HUES6 (cell line): ENCODE measurements around the gene EFNA5.

Source experiments
- H3K27ac ChIP-seq: 2 replicates; pipeline ENCODE4 v1.7.0; 2013; ENCODE audit warnings: low read depth, mild to moderate bottlenecking, low read length, inconsistent platforms
- H3K27me3 ChIP-seq: 2 replicates; pipeline ENCODE4 v1.6.1; 2013; ENCODE audit warnings: low read length; ENCODE audit not compliant: control insufficient read depth, insufficient read depth
- H3K36me3 ChIP-seq: 2 replicates; pipeline ENCODE4 v1.6.1; 2013; ENCODE audit warnings: low read length; ENCODE audit not compliant: control insufficient read depth, insufficient read depth
- H3K4me1 ChIP-seq: 2 replicates; pipeline ENCODE4 v1.6.1; 2013; ENCODE audit warnings: low read length; ENCODE audit not compliant: control insufficient read depth, insufficient read depth
- H3K4me3 ChIP-seq: 2 replicates; pipeline ENCODE4 v1.5.1; 2013; ENCODE audit warnings: low read depth, low read length
- H3K9ac ChIP-seq: one replicate; pipeline ENCODE4 v1.6.1; 2013; ENCODE audit warnings: mild to moderate bottlenecking, low read length
- H3K9me3 ChIP-seq: 2 replicates; pipeline ENCODE4 v1.6.1; 2013; ENCODE audit warnings: low read depth, low read length; ENCODE audit not compliant: control insufficient read depth, insufficient read depth

Gene EFNA5

GRCh38 chr5:107673039-107673367, 2.3 kb upstream of the EFNA5 start:
- H3K27ac ChIP-seq = peak overlapping the region; percentile 44; the same call in 1 of the 2 replicates
- peak overlapping the region; percentile 91 for H3K4me3 ChIP-seq
- H3K4me1 ChIP-seq = peaks cover 19% of the 10 kb centered on the region
- H3K27me3 ChIP-seq = peaks cover 17% of the 10 kb centered on the region
- H3K9ac ChIP-seq = peak overlapping the region; percentile 83
- no peaks in the 10 kb centered on the region for H3K36me3 ChIP-seq
- no peaks in the 10 kb centered on the region for H3K9me3 ChIP-seq

- no peaks in the 10 kb centered on the region for H3K36me3 ChIP-seq
- H3K9me3 ChIP-seq = no peaks in the 10 kb centered on the region
- peak overlapping the region; percentile 76; the same call in 1 of the 2 replicates for H3K27ac ChIP-seq
- H3K27me3 ChIP-seq = peaks cover 19% of the 10 kb centered on the region
- peak overlapping the region; percentile 91 for H3K4me3 ChIP-seq
- H3K4me1 ChIP-seq = peaks cover 19% of the 10 kb centered on the region
- peak overlapping the region; percentile 83 for H3K9ac ChIP-seq
These were observed 1.7 kb upstream of the EFNA5 start for GRCh38 chr5:107672211-107673038.

- Histone ChIP-seq H3K36me3 (no peaks in the 10 kb centered on the region), H3K9ac (peak overlapping the region; percentile 75), H3K27me3 (peaks cover 19% of the 10 kb centered on the region), H3K27ac (peak overlapping the region; percentile 76; the same call in 1 of the 2 replicates), H3K9me3 (no peaks in the 10 kb centered on the region), H3K4me1 (peaks cover 19% of the 10 kb centered on the region), H3K4me3 (peak overlapping the region; percentile 91)
These were observed 1.0 kb upstream of the EFNA5 start for GRCh38 chr5:107671742-107672210.

GRCh38 chr5:107670087-107670931, 428 bp downstream of the EFNA5 start:
- H3K27me3 ChIP-seq = peaks cover 19% of the 10 kb centered on the region
- H3K27ac ChIP-seq = peak overlapping the region; percentile 48; the same call in 1 of the 2 replicates
- H3K4me3 ChIP-seq = peak overlapping the region; percentile 91
- H3K9ac ChIP-seq = peak overlapping the region; percentile 75
- H3K36me3 ChIP-seq = no peaks in the 10 kb centered on the region
- H3K4me1 ChIP-seq = peaks cover 13% of the 10 kb centered on the region
- H3K9me3 ChIP-seq = no peaks in the 10 kb centered on the region

- no peaks in the 10 kb centered on the region for H3K36me3 ChIP-seq
- H3K27ac ChIP-seq = no peak overlapping the region
- H3K4me1 ChIP-seq = peaks cover 16% of the 10 kb centered on the region
- peak overlapping the region; percentile 81 for H3K9ac ChIP-seq
- peaks cover 19% of the 10 kb centered on the region for H3K27me3 ChIP-seq
- H3K4me3 ChIP-seq = peak overlapping the region; percentile 91
- H3K9me3 ChIP-seq = no peaks in the 10 kb centered on the region
These were observed 1.4 kb downstream of the EFNA5 start for GRCh38 chr5:107669096-107670031.

GRCh38 chr5:107668154-107669095, 2.3 kb downstream of the EFNA5 start:
- Histone ChIP-seq H3K27ac (no peak overlapping the region), H3K27me3 (peaks cover 19% of the 10 kb centered on the region), H3K9me3 (no peaks in the 10 kb centered on the region), H3K9ac (peak overlapping the region; percentile 81), H3K4me1 (peaks cover 12% of the 10 kb centered on the region), H3K4me3 (peak overlapping the region; percentile 91), H3K36me3 (no peaks in the 10 kb centered on the region)

GRCh38 chr5:107666051-107666655, 4.6 kb downstream of the EFNA5 start:
- peaks cover 15% of the 10 kb centered on the region for H3K4me1 ChIP-seq
- no peak overlapping the region for H3K4me3 ChIP-seq
- H3K9ac ChIP-seq = no peak overlapping the region
- H3K27ac ChIP-seq = no peak overlapping the region
- H3K9me3 ChIP-seq = no peaks in the 10 kb centered on the region
- no peaks in the 10 kb centered on the region for H3K36me3 ChIP-seq
- H3K27me3 ChIP-seq = peaks cover 19% of the 10 kb centered on the region

GRCh38 chr5:107665036-107665570, 5.6 kb downstream of the EFNA5 start:
- H3K4me1 ChIP-seq = peaks cover 15% of the 10 kb centered on the region
- peaks cover 19% of the 10 kb centered on the region for H3K27me3 ChIP-seq
- no peak overlapping the region for H3K4me3 ChIP-seq
- H3K27ac ChIP-seq = no peak overlapping the region
- H3K9ac ChIP-seq = no peak overlapping the region
- no peaks in the 10 kb centered on the region for H3K36me3 ChIP-seq
- no peaks in the 10 kb centered on the region for H3K9me3 ChIP-seq

- no peak overlapping the region for H3K4me3 ChIP-seq
- no peak overlapping the region for H3K27ac ChIP-seq
- no peaks in the 10 kb centered on the region; the same call in 1 of the 2 replicates for H3K36me3 ChIP-seq
- peaks cover 15% of the 10 kb centered on the region for H3K4me1 ChIP-seq
- H3K9me3 ChIP-seq = no peaks in the 10 kb centered on the region
- no peak overlapping the region for H3K9ac ChIP-seq
- peaks cover 9% of the 10 kb centered on the region for H3K27me3 ChIP-seq
These were observed 7.0 kb downstream of the EFNA5 start for GRCh38 chr5:107663697-107664096.
